Activated T-cell treated with anti-CD3 and anti-CD28 coated beads for 4 hours (primary cell): ENCODE measurements around the gene ABCA8.

Experiments used
- DNase-seq: peaks from one replicate; pipeline ENCODE4 v3.0.0-alpha.2; 2020

Gene ABCA8

DNA sequence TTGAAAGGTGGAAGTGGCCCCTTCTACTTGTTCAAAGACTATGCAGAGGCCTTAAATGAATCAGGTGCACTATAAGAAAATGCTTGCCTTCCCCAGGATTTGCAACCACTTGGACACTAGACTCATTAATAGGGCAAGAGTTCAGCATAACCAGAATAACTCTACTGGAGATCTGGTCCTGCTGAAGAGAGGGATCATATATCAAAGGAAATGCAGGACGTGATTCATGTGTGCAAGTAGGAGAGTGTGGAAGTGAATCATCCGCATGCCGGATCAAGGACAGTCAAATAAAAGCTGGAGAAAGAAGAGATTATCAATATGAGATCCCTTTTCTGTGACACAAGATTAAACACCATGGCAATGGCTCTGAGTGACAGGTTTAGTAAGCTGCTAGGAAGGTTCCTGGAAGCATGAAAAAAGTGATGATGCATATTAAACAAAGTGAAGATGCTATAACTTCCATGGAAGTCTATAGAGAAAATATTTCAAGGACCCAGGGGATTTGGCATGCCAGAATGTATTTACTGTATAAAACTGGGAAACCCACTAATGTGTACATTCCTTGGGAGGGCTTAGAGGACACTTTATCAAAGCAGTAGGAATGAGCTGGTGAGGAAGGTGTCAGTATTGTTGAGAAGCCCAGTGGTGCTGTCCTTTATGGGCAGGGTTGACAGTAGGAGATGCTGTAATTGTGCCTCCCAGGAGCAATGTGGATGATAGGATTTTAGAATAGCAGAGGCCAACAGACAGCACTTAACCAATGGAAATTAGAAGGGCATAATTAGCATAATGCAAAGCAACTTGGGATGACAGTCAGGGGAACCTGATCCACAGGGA, 133.1 kb downstream of the ABCA8 start:
- no peak for DNase-seq

GRCh38 chr17:68820825-68821481, 134.2 kb downstream of the ABCA8 start:
- no peak for DNase-seq

DNA sequence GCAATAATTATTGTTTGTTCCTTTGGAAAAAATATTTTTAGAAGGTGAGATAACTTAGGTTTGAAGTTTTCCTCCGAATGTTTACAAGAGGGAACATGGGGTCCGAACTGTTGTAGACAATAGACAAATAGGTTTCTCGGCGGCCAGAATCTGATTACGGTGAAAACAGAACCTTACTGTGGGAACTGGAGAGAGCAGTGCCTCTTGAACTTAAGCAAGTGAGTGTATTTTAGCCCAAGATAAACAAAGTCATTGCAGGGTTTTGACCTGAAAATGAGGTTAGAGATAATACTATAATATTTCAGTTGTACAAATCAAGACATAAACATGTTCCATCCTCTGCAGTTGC, 134.7 kb downstream of the ABCA8 start:
- DNase-seq, result no peak

- DNase-seq, result no peak
Observed at GRCh38 chr17:68819465-68819864, 135.7 kb downstream of the ABCA8 start.
